BJ (cell line): ENCODE data around the gene USH2A. TPM values are rescaled to one million over a fixed set of nuclear protein-coding genes. Genes with fewer than 3 reads are reported as not detected.

Source experiments
- CTCF ChIA-PET: fragments of 350-600 bp; formaldehyde crosslinking; extraction: SDS; loops from one replicate; lab custom pipeline; 2021; ENCODE audit warnings: antibody characterized with exemption, inconsistent platforms; lab: Yijun Ruan, JAX
- POLR2A ChIA-PET: fragments of 300-600 bp; sonication (Branson Sonifier 250); formaldehyde crosslinking; extraction: SDS; loops from one replicate; lab custom pipeline; 2021; ENCODE audit warnings: antibody characterized with exemption; lab: Charles Lee
- DNase-seq: peaks from one replicate; pipeline ENCODE4 v3.0.0-alpha.2; 2011; ENCODE audit warnings: low read depth
- H3K27me3 ChIP-seq: 2 replicates; pipeline ENCODE4 v1.6.0; 2011; ENCODE audit warnings: low read length; ENCODE audit not compliant: control insufficient read depth, insufficient read depth
- H3K36me3 ChIP-seq: 2 replicates; pipeline ENCODE4 v1.5.1; 2011; ENCODE audit warnings: low read length; ENCODE audit not compliant: control insufficient read depth, insufficient read depth
- H3K4me3 ChIP-seq: 2 replicates; pipeline ENCODE4 v1.5.1; 2011; ENCODE audit warnings: low read depth, mild to moderate bottlenecking, control low read depth, low read length
- CTCF ChIP-seq: IDR thresholded peaks from 2 replicates; pipeline ENCODE4 v1.5.1; 2011; ENCODE audit warnings: low read depth, mild to moderate bottlenecking, control low read depth, inconsistent platforms, low read length, moderate library complexity; ENCODE audit not compliant: insufficient read depth
- polyA plus RNA-seq: library from polyadenylated mRNA; depleted of rRNA; stranded (reverse); fragments of >200 nt; gene quantifications from 2 replicates; pipeline ENCODE4 v1.2.3, GENCODE V29; 2011

Gene USH2A
- polyA plus RNA-seq, 1 experiment: under 0.01 TPM

- no peak for TF ChIP-seq CTCF
- no peaks in the 10 kb centered on the region for H3K36me3 ChIP-seq
- DNase-seq: no peak
- CTCF ChIA-PET: interaction anchor here (0.9 kb wide), 1 partner anchor 14 kb away, joined by 3 read pairs; no protein-coding TSS in a partner anchor
- POLR2A ChIA-PET: no interaction called here
- H3K4me3 ChIP-seq: no peak overlapping the region
- no peaks in the 10 kb centered on the region for H3K27me3 ChIP-seq
Measured at GRCh38 chr1:215835951-215836350, 587.3 kb downstream of the USH2A start.

DNA sequence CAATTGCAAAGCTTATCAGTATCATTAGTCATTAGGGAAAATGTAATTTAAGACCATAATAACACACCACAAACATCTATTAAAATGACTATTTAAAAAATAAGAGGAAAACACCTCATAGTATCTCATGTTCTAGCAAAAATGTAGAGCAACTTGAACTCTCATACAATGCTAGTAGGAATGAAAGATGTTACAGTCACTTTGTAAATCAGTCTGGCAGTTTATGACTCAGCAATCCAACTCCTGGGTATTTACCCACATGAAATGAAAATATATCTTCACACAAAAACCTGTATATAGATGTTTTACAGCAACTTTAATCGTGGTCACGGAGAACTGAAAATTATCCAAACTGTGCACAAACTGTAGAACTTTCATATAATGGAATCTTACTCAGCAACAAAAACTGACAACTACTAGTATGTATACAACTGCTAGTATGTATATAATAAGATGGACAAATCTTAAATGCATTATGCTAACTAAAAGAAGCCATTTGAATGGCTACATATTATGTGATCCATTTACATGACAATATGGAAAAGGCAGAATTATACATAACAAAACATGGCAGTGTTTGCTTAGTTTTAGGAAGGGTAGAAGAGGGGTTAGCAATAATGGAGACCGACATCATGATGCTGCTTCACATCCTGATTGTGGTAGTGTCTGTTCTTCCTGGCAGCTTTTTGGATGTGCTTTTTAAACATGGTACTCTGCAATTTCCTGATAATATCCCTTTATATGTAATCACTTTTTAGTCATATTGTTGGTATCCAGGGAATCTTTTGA lies 589.1 kb downstream of the USH2A start:
- TF ChIP-seq CTCF: no peak
- H3K27me3 ChIP-seq: no peaks in the 10 kb centered on the region
- CTCF ChIA-PET: no interaction called here
- H3K36me3 ChIP-seq: no peaks in the 10 kb centered on the region
- POLR2A ChIA-PET: interaction anchor here (0.6 to 0.7 kb wide), 2 partner anchors 9 to 630 kb away, joined by 4 to 16 read pairs; no protein-coding TSS in a partner anchor
- no peak for DNase-seq
- H3K4me3 ChIP-seq: no peak overlapping the region

DNA sequence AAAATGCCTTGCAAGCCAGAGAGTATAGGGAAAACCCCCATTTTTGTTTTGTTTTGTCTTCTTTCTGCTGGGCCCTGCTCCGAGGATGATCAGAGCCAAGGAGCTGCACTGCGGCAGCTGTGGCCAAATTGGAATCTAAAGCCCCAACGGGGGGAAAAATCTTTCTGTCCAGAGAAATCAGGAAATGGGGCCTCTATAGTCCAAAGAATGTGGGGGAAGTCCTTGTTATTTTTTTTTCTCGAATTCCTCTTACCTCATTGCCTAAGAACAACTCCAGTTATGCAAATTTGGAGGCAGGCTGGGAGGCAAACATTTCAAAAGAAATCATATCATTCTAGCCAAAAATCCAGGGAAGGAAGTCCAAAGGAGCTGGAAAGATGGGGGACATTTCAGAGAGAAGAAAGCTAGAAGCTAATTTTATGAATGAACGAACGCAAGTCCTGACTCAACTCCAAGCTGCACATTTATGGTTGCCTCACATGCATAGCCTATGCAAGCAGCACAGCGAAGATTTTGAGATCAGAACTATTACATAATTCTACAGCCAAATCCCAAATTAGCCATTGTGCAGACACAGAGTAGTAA lies 592.9 kb downstream of the USH2A start:
- DNase-seq: no peak
- Histone ChIP-seq H3K4me3 (no peak overlapping the region), H3K27me3 (no peaks in the 10 kb centered on the region), H3K36me3 (no peaks in the 10 kb centered on the region)
- ChIA-PET POLR2A (no interaction called here), CTCF (interaction anchor here (0.7 kb wide), 1 partner anchor 33 kb away, joined by 3 read pairs; no protein-coding TSS in a partner anchor)
- TF ChIP-seq CTCF: no peak

DNA sequence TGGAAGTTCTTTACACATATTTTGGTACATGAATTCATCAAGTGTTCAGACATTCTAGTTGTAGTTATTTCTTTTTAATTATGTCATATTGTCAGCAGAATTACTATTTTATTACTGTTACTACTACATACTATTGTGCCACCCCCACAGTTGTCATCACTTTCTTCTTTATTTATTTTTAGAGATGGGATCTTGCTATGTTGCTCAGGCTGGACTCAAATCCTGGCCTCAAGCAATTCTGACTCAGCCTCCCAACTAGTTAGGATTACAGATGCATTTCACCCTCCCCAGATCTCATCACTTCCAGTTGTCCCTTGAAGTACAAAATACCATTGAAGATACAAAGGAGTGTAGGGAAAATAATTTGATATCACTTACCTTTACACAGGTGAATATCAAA lies 598.2 kb downstream of the USH2A start:
- no peak for DNase-seq
- POLR2A ChIA-PET: no interaction called here

More for the DNA sequence above, 598.2 kb downstream of the USH2A start:
- Histone ChIP-seq H3K4me3 (no peak overlapping the region), H3K27me3 (no peaks in the 10 kb centered on the region), H3K36me3 (no peaks in the 10 kb centered on the region)
- CTCF ChIA-PET: interaction anchor here (1.3 kb wide), 1 partner anchor 397 kb away, joined by 3 read pairs; no protein-coding TSS in a partner anchor
- no peak for TF ChIP-seq CTCF
